HEK293 (cell line): ENCODE data around the gene PTGIR.

Experiments
- CTCF ChIA-PET: fragments of 350-600 bp; formaldehyde crosslinking; extraction: SDS; loops from one replicate; lab custom pipeline; 2021; ENCODE audit warnings: antibody characterized with exemption; lab: Yijun Ruan, JAX
- POLR2A ChIA-PET: fragments of 300-600 bp; formaldehyde crosslinking; extraction: SDS; loops from one replicate; lab custom pipeline; 2020; ENCODE audit warnings: antibody characterized with exemption, inconsistent platforms; lab: Yijun Ruan, JAX
- H3K27ac ChIP-seq: fragments of 200-500 bp; sonication (Bioruptor generic); 2 replicates; pipeline ENCODE4 v1.5.1; 2014; ENCODE audit warnings: low read depth, low read length, control low read depth, inconsistent platforms; ENCODE audit errors: extremely low read depth
- H3K36me3 ChIP-seq, 2 experiments: fragments of 200-500 bp in 1 of 2; sonication (Bioruptor generic) in 1 of 2; 1 replicate in 1 of 2; 2 replicates in 1 of 2; pipeline ENCODE4 v1.5.1; 2014 to 2017; ENCODE audit warnings: inconsistent platforms in 2 of 2, low read length in 2 of 2; ENCODE audit not compliant: control insufficient read depth in 2 of 2, insufficient read depth in 1 of 2
- H3K4me1 ChIP-seq: fragments of 200-500 bp; sonication (Bioruptor generic); 2 replicates; pipeline ENCODE4 v1.5.1; 2014; ENCODE audit warnings: mild to moderate bottlenecking, low read length, inconsistent platforms; ENCODE audit not compliant: control insufficient read depth, insufficient read depth
- H3K4me3 ChIP-seq: 2 replicates; pipeline ENCODE4 v1.5.1; 2011; ENCODE audit warnings: low read depth, mild to moderate bottlenecking, control low read depth, low read length, moderate library complexity
- H3K9me3 ChIP-seq: fragments of 200-500 bp; sonication (Bioruptor generic); 2 replicates; pipeline ENCODE4 v1.5.1; 2014; ENCODE audit warnings: low read depth, low read length, inconsistent platforms; ENCODE audit not compliant: control insufficient read depth, insufficient read depth
- EGR2 ChIP-seq: fragments of 450-650 bp; formaldehyde crosslinking; IDR thresholded peaks from 2 replicates; pipeline ENCODE4 v1.5.1; 2016; ENCODE audit warnings: low read depth, missing biosample characterization, missing genetic modification characterization
- KLF9 ChIP-seq: fragments of 450-650 bp; formaldehyde crosslinking; IDR thresholded peaks from 2 replicates; pipeline ENCODE4 v1.5.1; 2016; ENCODE audit warnings: missing biosample characterization, missing genetic modification characterization, low read depth
- MYNN ChIP-seq: fragments of 450-650 bp; formaldehyde crosslinking; IDR thresholded peaks from 2 replicates; pipeline ENCODE4 v1.5.1; 2016; ENCODE audit warnings: missing biosample characterization, missing genetic modification characterization, borderline replicate concordance
- SCRT2 ChIP-seq: fragments of 450-650 bp; formaldehyde crosslinking; IDR thresholded peaks from 2 replicates; pipeline ENCODE4 v1.5.1; 2016; ENCODE audit warnings: missing biosample characterization, missing genetic modification characterization
- ZBTB21 ChIP-seq: fragments of 450-650 bp; formaldehyde crosslinking; IDR thresholded peaks from 2 replicates; pipeline ENCODE4 v1.5.1; 2017; ENCODE audit warnings: missing biosample characterization, missing genetic modification characterization
- ZBTB6 ChIP-seq: fragments of 450-650 bp; formaldehyde crosslinking; IDR thresholded peaks from 2 replicates; pipeline ENCODE4 v1.5.1; 2017; ENCODE audit warnings: missing biosample characterization, missing genetic modification characterization
- ZNF274 ChIP-seq, 2 experiments: fragments of 200-500 bp in 1 of 2; fragments of 450-650 bp in 1 of 2; sonication (Bioruptor generic) in 1 of 2; formaldehyde crosslinking in 1 of 2; IDR thresholded peaks; 2 replicates each; pipeline versions ENCODE4 v1.5.1 to v1.6.1; 2014 to 2016; ENCODE audit warnings: borderline replicate concordance in 1 of 2, inconsistent platforms in 1 of 2, low read length in 1 of 2, missing biosample characterization in 1 of 2, missing genetic modification characterization in 1 of 2
- ZNF416 ChIP-seq: fragments of 450-650 bp; formaldehyde crosslinking; IDR thresholded peaks from 2 replicates; pipeline ENCODE4 v1.5.1; 2016; ENCODE audit warnings: missing biosample characterization, missing genetic modification characterization
- ZNF521 ChIP-seq: fragments of 450-650 bp; formaldehyde crosslinking; IDR thresholded peaks from 2 replicates; pipeline ENCODE4 v1.5.1; 2017; ENCODE audit warnings: missing biosample characterization, mild to moderate bottlenecking, missing genetic modification characterization
- ZNF530 ChIP-seq: fragments of 450-650 bp; formaldehyde crosslinking; IDR thresholded peaks from 2 replicates; pipeline ENCODE4 v1.5.1; 2016; ENCODE audit warnings: low read depth, missing biosample characterization, missing genetic modification characterization
- ZNF626 ChIP-seq: fragments of 450-650 bp; sonication (Bioruptor Pico); formaldehyde crosslinking; IDR thresholded peaks from 2 replicates; pipeline ENCODE4 v1.5.1; 2018; ENCODE audit warnings: missing biosample characterization, missing genetic modification characterization, inconsistent platforms
- ZNF654 ChIP-seq: fragments of 450-650 bp; formaldehyde crosslinking; IDR thresholded peaks from 2 replicates; pipeline ENCODE4 v1.5.1; 2016; ENCODE audit warnings: low read depth, missing biosample characterization, missing genetic modification characterization
- ZNF660 ChIP-seq: fragments of 450-650 bp; IDR thresholded peaks from 2 replicates; pipeline ENCODE4 v1.5.1; 2018; ENCODE audit warnings: missing biosample characterization, mild to moderate bottlenecking, missing genetic modification characterization
- ZNF664 ChIP-seq: fragments of 450-650 bp; formaldehyde crosslinking; IDR thresholded peaks from 2 replicates; pipeline ENCODE4 v1.5.1; 2016; ENCODE audit warnings: missing biosample characterization, missing genetic modification characterization
- ZNF768 ChIP-seq: fragments of 450-650 bp; formaldehyde crosslinking; IDR thresholded peaks from 2 replicates; pipeline ENCODE4 v1.5.1; 2018; ENCODE audit warnings: missing biosample characterization, mild to moderate bottlenecking, missing genetic modification characterization
- TF ChIP-seq, protein P1 (sequence below): fragments of 450-650 bp; formaldehyde crosslinking; IDR thresholded peaks from 2 replicates; pipeline ENCODE4 v1.5.1; 2017; ENCODE audit warnings: missing biosample characterization, missing genetic modification characterization

Gene PTGIR

DNA sequence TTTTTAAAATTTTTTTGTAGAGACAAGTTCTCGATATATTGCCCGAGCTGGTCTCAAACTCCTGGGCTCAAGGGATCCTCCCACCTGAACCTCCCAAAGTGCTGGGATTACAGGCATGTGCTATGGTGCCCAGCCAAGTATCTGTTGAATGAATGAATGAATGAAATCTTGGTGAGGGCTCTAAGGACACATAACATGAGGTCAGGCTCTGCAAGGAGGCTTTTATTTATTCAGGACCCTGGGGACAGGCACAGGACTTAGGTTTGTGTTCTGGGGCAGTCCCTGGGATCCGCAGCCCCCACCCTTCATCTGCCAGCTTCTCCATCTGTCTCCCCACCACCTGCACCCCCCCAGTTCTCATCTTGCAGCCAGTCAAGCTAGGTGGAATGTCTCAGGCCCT is 4.6 kb downstream of the PTGIR start:
- Histone ChIP-seq H3K27ac (no peak overlapping the region), H3K9me3 (no peaks in the 10 kb centered on the region), H3K4me3 (no peak overlapping the region), H3K36me3 (no peaks in the 10 kb centered on the region), H3K4me1 (no peaks in the 10 kb centered on the region)
- ChIA-PET POLR2A (interaction anchor here (0.6 to 1.7 kb wide), 3 partner anchors 15 to 147 kb away, joined by 3 to 5 read pairs (median 3); partner anchors contain the start of gene CALM3), CTCF (interaction anchor here (0.6 to 14.6 kb wide), 3 partner anchors 13 to 177 kb away, joined by 4 to 327 read pairs (median 6); partner anchors contain the start of gene DACT3)
- TF ChIP-seq ZNF654 (tag by site-specific recombination) (no peak), ZNF664 (tag by site-specific recombination) (no peak), EGR2 (no peak), SCRT2 (tag by site-specific recombination) (0 out of 2 replicates have a peak, but pooled peaks have one; percentile 13), KLF9 (no peak)

DNA sequence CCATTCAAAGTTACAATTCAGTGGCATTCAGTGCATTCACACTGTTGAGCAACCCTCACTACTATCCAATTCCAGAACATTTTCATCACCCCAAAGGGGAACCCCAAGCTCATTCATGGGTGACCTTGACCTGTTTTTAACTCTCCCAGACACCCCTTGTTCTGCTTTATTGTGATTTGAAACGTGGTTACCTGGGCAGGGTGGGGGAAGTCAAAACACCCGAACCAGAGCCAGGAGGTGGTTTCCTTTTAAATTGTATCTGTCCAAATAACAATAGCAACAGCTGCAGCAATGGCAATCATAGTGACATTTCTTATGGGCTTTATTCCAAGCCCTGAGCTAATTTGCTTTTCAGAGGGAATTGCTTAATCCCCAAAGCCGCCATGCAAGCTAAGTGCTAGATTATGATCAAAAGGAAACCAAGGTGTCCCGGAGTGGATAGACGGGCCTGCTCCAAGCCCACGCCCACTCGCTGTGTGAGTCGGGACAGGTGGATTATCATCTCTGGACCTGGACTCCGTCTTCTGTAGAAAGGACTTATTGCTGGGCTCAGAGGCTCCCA is 6.1 kb downstream of the PTGIR start:
- Histone ChIP-seq H3K4me3 (no peak overlapping the region), H3K4me1 (no peaks in the 10 kb centered on the region), H3K27ac (no peak overlapping the region), H3K36me3 (no peaks in the 10 kb centered on the region), H3K9me3 (no peaks in the 10 kb centered on the region)
- ChIA-PET POLR2A (interaction anchor here (1.7 kb wide), 1 partner anchor 18 kb away, joined by 5 read pairs; the partner anchor contains the start of gene CALM3), CTCF (interaction anchor here (0.5 to 14.6 kb wide), 5 partner anchors 11 to 881 kb away, joined by 5 to 327 read pairs (median 23); partner anchors contain the start of gene DACT3)
- TF ChIP-seq, protein P1, sequence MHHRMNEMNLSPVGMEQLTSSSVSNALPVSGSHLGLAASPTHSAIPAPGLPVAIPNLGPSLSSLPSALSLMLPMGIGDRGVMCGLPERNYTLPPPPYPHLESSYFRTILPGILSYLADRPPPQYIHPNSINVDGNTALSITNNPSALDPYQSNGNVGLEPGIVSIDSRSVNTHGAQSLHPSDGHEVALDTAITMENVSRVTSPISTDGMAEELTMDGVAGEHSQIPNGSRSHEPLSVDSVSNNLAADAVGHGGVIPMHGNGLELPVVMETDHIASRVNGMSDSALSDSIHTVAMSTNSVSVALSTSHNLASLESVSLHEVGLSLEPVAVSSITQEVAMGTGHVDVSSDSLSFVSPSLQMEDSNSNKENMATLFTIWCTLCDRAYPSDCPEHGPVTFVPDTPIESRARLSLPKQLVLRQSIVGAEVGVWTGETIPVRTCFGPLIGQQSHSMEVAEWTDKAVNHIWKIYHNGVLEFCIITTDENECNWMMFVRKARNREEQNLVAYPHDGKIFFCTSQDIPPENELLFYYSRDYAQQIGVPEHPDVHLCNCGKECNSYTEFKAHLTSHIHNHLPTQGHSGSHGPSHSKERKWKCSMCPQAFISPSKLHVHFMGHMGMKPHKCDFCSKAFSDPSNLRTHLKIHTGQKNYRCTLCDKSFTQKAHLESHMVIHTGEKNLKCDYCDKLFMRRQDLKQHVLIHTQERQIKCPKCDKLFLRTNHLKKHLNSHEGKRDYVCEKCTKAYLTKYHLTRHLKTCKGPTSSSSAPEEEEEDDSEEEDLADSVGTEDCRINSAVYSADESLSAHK (tag by site-specific recombination), result no peak
- TF ChIP-seq ZNF530 (no peak), ZNF768 (tag by site-specific recombination) (no peak), ZNF660 (tag by site-specific recombination) (peak; percentile 56; the same call in 1 of the 2 replicates)

- Histone ChIP-seq H3K4me1 (no peaks in the 10 kb centered on the region), H3K4me3 (no peak overlapping the region), H3K36me3 (no peaks in the 10 kb centered on the region), H3K27ac (no peak overlapping the region), H3K9me3 (no peaks in the 10 kb centered on the region)
- ChIA-PET POLR2A (interaction anchor here (0.5 to 1.7 kb wide), 5 partner anchors 12 to 220 kb away, joined by 3 to 10 read pairs (median 4); partner anchors contain the start of genes CALM3 and DACT3), CTCF (interaction anchor here (0.7 to 14.6 kb wide), 25 partner anchors 8 to 715 kb away, joined by 3 to 327 read pairs (median 4); partner anchors contain the start of genes CALM3, DACT3 and MYPOP)
- TF ChIP-seq ZBTB6 (tag by site-specific recombination) (peak; percentile 11; the same call in 1 of the 2 replicates), ZBTB21 (tag by site-specific recombination) (no peak), ZNF274 (IDR thresholded peaks at IDR 0.05; ENCODE audit: low read length) (no peak), ZNF274 (tag by site-specific recombination; IDR thresholded peaks at IDR 0.05; ENCODE audit: borderline replicate concordance) (no peak), MYNN (tag by site-specific recombination) (no peak), ZNF626 (tag by site-specific recombination) (no peak), ZNF416 (tag by site-specific recombination) (no peak), SCRT2 (tag by site-specific recombination) (peak; percentile 41; the same call in 1 of the 2 replicates), ZNF521 (tag by site-specific recombination) (no peak)
These were observed 7.3 kb downstream of the PTGIR start for GRCh38 chr19:46617601-46618000.
